Measurements from ENCODE around the gene GTF2H2C. TPM values are rescaled to one million over a fixed set of nuclear protein-coding genes. Genes with fewer than 3 reads are reported as not detected.
"Not testable (repeated sequence)": the region's sequence is repeated elsewhere in the genome, so short reads cannot be mapped to it uniquely, and the experiment has no call there.

GTF2H2C gene
- total RNA-seq, 1 donor from 2014 or later, result 29.2 TPM

DNA sequence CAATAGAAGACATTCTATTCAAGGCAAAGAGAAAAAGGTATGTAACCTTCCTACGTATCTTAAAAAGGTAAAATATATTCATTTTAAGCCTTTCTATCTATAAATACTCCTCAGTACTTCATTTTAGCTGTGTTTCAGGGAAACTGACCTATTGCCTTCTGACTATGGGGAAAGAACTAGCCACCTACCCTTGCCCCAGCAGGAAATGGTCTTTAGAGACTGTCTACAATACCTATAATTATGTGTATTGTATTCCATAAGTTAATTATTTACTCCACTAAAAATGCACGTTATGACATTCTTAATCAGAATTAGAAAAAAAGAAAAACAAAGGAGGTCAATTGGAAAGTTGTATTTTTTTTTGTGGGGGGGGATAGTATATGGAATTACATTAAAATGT lies 6.2 kb downstream of the GTF2H2C start:
- not testable (repeated sequence) for DNase-seq (ENCODE audit: low read depth)

DNA sequence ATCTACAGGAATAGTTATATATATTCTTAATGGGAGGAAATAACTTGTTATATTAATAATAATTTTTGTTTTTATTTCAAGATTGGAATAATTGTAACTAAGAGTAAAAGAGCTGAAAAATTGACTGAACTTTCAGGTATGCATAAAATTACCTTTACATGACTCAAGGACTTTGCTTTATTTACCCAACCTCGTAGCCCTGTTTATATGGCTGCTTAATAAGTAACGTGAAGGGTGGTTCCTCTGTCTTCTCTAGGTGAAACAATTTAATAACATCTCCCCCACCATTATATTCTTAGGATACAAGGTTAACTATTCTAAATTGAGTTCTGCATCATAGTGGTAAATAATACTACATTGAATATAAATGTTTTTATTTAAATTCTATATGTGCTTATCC lies 8.1 kb downstream of the GTF2H2C start:
- not testable (repeated sequence) for DNase-seq (ENCODE audit: low read depth)

DNA sequence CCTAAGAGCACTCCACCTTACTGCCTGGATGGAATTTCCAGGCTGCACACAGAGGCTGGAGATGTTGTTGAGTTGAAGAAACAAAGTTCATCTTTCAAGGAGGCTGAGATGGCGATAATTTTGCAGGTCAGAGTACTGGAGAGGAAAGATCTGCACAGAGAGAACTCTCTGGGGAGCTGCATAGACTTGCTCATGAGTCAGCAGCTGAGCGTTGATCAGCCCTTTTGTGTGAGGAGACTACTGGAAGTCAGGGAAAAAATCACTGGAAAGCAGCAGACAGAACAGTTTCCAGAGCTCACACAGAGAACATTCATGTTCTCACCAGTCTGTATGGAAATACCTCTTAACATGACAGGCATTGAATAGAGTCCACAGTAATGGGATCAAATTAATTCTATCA lies 23.4 kb downstream of the GTF2H2C start:
- DNase-seq (ENCODE audit: low read depth), result not testable (repeated sequence)

DNA sequence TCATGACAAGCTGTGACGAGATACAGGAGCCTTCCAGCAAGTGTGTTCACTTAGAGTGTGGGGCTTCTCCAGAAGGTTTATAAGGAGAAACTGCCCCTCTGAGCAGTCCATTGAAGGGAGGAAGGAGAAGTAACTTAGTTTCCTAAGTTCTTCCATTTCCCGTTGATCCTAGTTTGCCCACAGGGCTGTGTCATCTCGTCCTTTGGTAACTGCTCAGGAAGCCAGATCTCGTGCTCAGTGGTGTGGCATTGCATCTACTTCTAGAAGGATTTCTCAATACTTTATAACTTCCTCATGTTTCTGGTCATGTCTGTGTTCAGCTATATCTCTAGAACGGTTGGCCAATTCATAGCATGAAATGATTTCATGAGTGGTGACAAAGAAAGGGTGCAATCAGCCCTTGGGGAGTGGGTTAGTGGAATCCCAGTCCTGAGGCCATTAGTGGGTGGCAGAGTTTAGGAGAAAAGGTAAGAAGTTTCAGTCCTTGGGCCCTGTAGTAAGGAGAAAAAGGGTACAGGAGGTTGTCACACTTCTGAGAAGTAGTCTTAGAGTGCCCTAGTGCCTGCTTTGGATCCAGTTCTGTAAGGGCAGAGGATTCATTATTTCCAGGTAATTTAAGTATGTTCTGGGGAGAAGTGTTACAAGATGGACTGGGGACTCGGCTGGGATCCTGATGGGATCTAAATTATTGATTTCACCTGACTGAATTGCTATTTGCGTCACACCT lies 36.3 kb downstream of the GTF2H2C start:
- not testable (repeated sequence) for DNase-seq (ENCODE audit: low read depth)

DNA sequence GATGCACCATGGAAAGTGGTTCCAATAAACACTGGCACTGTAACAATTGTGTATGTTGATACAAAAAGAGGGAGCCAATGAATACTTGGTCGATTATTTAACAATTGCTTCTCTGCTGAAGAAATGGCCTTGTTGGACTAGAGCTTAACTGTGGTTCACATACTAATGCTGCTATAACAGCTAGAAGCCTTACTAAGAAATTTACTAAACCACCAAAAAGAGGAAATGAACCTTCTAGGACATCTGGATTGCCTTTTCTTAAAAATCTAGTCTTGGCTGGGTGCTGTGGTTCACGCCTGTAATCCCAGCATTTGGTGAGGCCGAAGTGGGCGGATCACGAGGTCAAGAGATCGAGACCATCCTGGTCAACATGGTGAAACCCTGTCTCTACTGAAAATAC lies 42.0 kb downstream of the GTF2H2C start:
- not testable (repeated sequence) for DNase-seq (ENCODE audit: low read depth)

DNA sequence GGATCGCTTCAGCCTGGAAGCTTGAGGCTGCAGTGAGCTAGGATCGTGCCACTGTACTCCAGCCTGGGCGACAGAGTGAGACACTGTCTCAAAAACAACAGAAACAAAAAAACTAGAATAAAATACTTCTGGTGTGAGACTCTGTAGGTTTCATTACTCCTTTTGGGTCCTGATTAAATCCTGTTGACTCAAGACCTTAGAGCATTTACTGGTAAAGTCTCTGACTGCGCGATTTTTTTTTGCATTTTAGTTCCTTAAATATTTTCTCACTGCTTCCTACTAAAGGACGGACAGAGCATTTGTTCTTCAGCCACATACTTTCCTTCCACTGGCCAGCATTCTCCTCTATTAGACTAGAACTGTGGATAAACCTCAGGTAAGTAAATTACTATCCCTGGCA lies 46.8 kb downstream of the GTF2H2C start:
- DNase-seq (ENCODE audit: low read depth), result not testable (repeated sequence)

DNA sequence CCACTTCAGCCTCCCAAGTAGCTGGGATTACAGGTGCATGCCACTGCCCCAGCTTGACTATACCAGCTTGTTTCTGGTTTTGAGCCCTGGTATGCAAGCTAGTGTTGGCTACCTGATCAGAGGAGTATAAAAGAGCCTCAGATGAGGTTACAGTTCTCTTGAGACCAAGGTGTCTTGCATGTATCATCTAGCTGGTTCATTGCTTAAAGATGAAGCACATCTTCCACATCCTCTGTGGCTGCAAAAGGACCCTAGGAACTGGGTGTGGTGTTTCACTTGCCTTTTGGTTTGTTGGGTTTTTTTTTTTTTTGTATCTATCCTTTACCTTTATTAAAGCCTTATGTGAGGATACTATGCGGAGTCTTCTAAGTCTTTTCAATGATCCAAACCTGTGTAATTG lies 47.8 kb downstream of the GTF2H2C start:
- DNase-seq (ENCODE audit: low read depth), result not testable (repeated sequence)

DNA sequence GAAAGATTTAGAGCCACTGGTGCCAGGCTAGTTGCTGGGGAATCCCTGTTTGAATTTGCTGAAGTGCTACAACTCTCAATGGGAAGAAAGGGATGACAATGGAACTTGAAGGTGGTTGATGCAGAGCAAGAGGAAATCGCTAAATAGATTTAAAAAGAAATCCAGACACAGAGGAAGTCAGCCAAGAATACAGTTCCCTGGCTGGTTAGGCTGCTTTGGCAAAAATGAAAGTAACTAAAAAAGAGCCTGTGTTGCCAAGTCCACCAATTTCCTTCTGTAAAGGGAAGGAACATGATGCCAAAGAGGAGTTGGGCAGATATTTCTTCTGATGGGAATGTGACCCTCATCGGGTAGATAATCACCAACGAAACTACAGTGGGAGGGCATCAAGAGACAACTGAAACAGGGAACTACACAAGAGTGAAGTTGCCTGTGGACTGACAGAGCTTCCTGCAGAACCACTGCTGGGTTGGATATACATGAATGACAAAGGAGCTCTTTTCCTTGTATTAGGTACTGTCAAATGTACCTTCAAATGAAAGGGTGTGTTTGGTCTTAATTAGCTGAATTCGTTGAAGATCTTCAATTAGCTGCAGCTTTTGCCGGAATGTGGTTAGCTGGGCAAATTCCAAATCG lies 49.0 kb downstream of the GTF2H2C start:
- not testable (repeated sequence) for DNase-seq (ENCODE audit: low read depth)

DNA sequence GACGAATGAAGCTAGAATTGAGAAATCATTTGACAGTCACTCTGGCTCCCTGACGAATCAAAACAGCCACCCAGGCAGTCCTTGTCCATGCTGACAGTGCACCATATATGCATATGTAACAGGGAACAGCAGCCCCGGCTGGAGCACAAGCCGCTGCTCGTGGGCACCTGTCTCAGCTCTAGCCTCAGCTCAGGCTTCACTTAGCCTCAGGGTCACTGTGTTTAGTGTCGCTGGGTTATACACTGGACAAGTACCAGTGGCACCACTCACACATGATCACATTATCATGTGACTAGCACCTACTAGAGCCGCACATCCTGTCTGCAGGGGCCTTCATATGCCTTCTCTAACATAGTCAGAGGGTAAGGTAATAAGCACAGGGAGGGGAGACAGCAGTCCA lies 54.9 kb downstream of the GTF2H2C start:
- not testable (repeated sequence) for DNase-seq (ENCODE audit: low read depth)

DNA sequence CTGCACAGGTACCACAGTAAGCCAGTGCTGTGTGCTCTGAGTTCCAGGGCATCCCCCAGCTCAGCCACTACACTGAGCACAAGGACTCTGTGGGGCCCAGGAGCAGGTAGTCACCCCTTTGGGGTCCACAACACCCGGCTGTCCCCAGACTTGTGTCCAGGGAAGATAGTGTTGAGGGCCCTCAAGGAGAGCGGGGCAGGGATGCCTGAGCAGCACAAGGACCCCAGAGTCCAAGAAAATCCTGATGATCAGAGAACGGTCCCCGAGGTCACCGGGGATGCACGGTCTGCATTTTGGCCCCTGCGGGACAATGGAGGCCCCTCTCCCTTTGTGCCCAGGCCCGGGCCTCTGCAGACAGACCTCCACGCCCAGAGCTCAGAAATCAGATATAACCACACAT lies 71.9 kb downstream of the GTF2H2C start:
- DNase-seq (ENCODE audit: low read depth), result not testable (repeated sequence)

Other genes starting within 250 kb of the GTF2H2C start
- gene CCDC125, start 227.4 kb upstream of the GTF2H2C start, total RNA-seq, result 0.67 and 0.83 TPM in 2 replicates
- gene AK6, start 190.7 kb upstream of the GTF2H2C start, total RNA-seq, result 20.2 and 28.5 TPM in 2 replicates
- 60.5 and 60.9 TPM in 2 replicates for gene TAF9, start 190.7 kb upstream of the GTF2H2C start, total RNA-seq
- 30.6 and 40.4 TPM in 2 replicates for gene RAD17, start 190.4 kb upstream of the GTF2H2C start, total RNA-seq
- not detected in 2 replicates for gene MARVELD2, start 145.1 kb upstream of the GTF2H2C start, total RNA-seq
- 0.10 and 0.40 TPM in 2 replicates for gene OCLN, start 67.4 kb upstream of the GTF2H2C start, total RNA-seq